Fibroblast of lung (primary cell): ENCODE results near the gene CALU. TPM values are rescaled to one million over a fixed set of nuclear protein-coding genes. Genes with fewer than 3 reads are reported as not detected.

Source experiments
- DNase-seq, 2 donors: peaks; one replicate each; pipeline versions ENCODE4 v3.0.0 to v3.0.0-alpha.2; 2010; ENCODE audit warnings: low read depth in 2 of 2
- H2AFZ ChIP-seq: 2 replicates; pipeline ENCODE4 v1.5.1; 2012; ENCODE audit warnings: low read length, control low read depth, inconsistent platforms
- H3K27ac ChIP-seq: 2 replicates; pipeline ENCODE4 v1.5.1; 2011; ENCODE audit warnings: low read length, control low read depth; ENCODE audit not compliant: insufficient read depth
- H3K27me3 ChIP-seq: 2 replicates; pipeline ENCODE4 v1.5.1; 2011; ENCODE audit warnings: mild to moderate bottlenecking, low read length; ENCODE audit not compliant: control insufficient read depth, insufficient read depth
- H3K36me3 ChIP-seq: 2 replicates; pipeline ENCODE4 v1.5.1; 2011; ENCODE audit warnings: low read length; ENCODE audit not compliant: control insufficient read depth, insufficient read depth
- H3K4me1 ChIP-seq: 2 replicates; pipeline ENCODE4 v1.5.1; 2011; ENCODE audit warnings: low read length; ENCODE audit not compliant: control insufficient read depth, insufficient read depth; ENCODE audit errors: extremely low read depth
- H3K4me2 ChIP-seq: 2 replicates; pipeline ENCODE4 v1.5.1; 2011; ENCODE audit warnings: low read length, control low read depth; ENCODE audit not compliant: insufficient read depth; ENCODE audit errors: extremely low read depth
- H3K4me3 ChIP-seq, 4 experiments: fragments of 200-600 bp in 1 of 4; sonication (generic) in 1 of 4; replicated peaks in 1 of 4; 2 replicates each; pipeline ENCODE4 v1.5.1; 2011 to 2016; ENCODE audit warnings: low read length in 4 of 4, low read depth in 3 of 4, mild to moderate bottlenecking in 3 of 4, control low read depth in 2 of 4, inconsistent platforms in 1 of 4, mixed read lengths in 1 of 4; ENCODE audit not compliant: insufficient read depth in 1 of 4; ENCODE audit errors: control extremely low read depth in 1 of 4
- H3K79me2 ChIP-seq: 2 replicates; pipeline ENCODE4 v1.5.1; 2012; ENCODE audit warnings: mild to moderate bottlenecking, low read length, inconsistent platforms; ENCODE audit not compliant: control insufficient read depth, insufficient read depth
- H3K9ac ChIP-seq: 2 replicates; pipeline ENCODE4 v1.5.1; 2011; ENCODE audit warnings: mild to moderate bottlenecking, low read length, control low read depth; ENCODE audit not compliant: insufficient read depth
- H3K9me3 ChIP-seq: 2 replicates; pipeline ENCODE4 v1.5.1; 2012; ENCODE audit warnings: low read depth, low read length; ENCODE audit not compliant: control insufficient read depth, insufficient read depth
- H4K20me1 ChIP-seq: 2 replicates; pipeline ENCODE4 v1.5.1; 2011; ENCODE audit warnings: low read length; ENCODE audit not compliant: control insufficient read depth, insufficient read depth; ENCODE audit errors: extremely low read depth
- CTCF ChIP-seq, 2 donors: IDR thresholded peaks in 1 of 2; conservative IDR thresholded peaks in 1 of 2; 1 replicate in 1 of 2; 2 replicates in 1 of 2; pipeline ENCODE4 v1.5.1; 2011 to 2012; ENCODE audit warnings: low read length in 2 of 2, control low read depth in 1 of 2, inconsistent platforms in 1 of 2, low read depth in 1 of 2, mild to moderate bottlenecking in 1 of 2
- EZH2 ChIP-seq: IDR thresholded peaks from 2 replicates; pipeline ENCODE4 v1.5.1; 2012; ENCODE audit warnings: low read length, control low read depth, mild to moderate bottlenecking; ENCODE audit errors: missing control alignments
- polyA plus RNA-seq, 2 donors: library from polyadenylated mRNA; depleted of rRNA in 1 of 2; stranded (reverse) in 1 of 2; unstranded in 1 of 2; fragments of >200 nt; gene quantifications; 2 replicates each; pipeline ENCODE4 v1.2.1, GENCODE V29; 2011 to 2012; ENCODE audit warnings: missing spikeins in 1 of 2
- total RNA-seq: library from RNA; depleted of rRNA; stranded (reverse); fragments of >200 nt; gene quantifications from 2 replicates; pipeline ENCODE4 v1.2.1, GENCODE V29; 2014

The CALU gene
- total and polyA plus RNA-seq, 2 donors (not counting 1 experiment from before 2014, with no cell fraction given): 636 to 1,372 TPM

GRCh38 chr7:128699196-128699712 lies 39.9 kb upstream of the CALU start:
- no peak overlapping the region for H3K4me3 ChIP-seq

GRCh38 chr7:128699895-128700294 lies 39.3 kb upstream of the CALU start:
- H3K4me2 ChIP-seq: no peak overlapping the region
- H3K4me3 ChIP-seq: no peak overlapping the region
- H3K36me3 ChIP-seq: no peaks in the 10 kb centered on the region
- no peaks in the 10 kb centered on the region for H3K9me3 ChIP-seq
- no peaks in the 10 kb centered on the region for H4K20me1 ChIP-seq
- no peak overlapping the region for H3K9ac ChIP-seq
- H3K4me1 ChIP-seq: no peaks in the 10 kb centered on the region
- H3K27me3 ChIP-seq: no peaks in the 10 kb centered on the region
- TF ChIP-seq EZH2 (no peak), CTCF (conservative IDR thresholded peaks at IDR 0.05 in 1 of 2, IDR thresholded peaks at IDR 0.05 in 1 of 2; ENCODE audit: low read depth in 1 of 2, low read length in 2 of 2) (no peak)
- no peaks in the 10 kb centered on the region for H3K79me2 ChIP-seq
- no peak overlapping the region for H2AFZ ChIP-seq
- H3K27ac ChIP-seq: no peak overlapping the region
- no peak for DNase-seq

More at GRCh38 chr7:128699196-128699712, 39.9 kb upstream of the CALU start:
- Histone ChIP-seq H3K27ac (no peak overlapping the region), H3K79me2 (no peaks in the 10 kb centered on the region), H3K27me3 (no peaks in the 10 kb centered on the region), H3K9me3 (no peaks in the 10 kb centered on the region), H3K9ac (no peak overlapping the region), H3K36me3 (no peaks in the 10 kb centered on the region), H3K4me1 (no peaks in the 10 kb centered on the region), H2AFZ (no peak overlapping the region), H4K20me1 (no peaks in the 10 kb centered on the region), H3K4me2 (no peak overlapping the region)
- DNase-seq: no peak
- TF ChIP-seq CTCF (conservative IDR thresholded peaks at IDR 0.05 in 1 of 2, IDR thresholded peaks at IDR 0.05 in 1 of 2; ENCODE audit: low read depth in 1 of 2, low read length in 2 of 2): no peak
- no peak for TF ChIP-seq EZH2

GRCh38 chr7:128701062-128701785 lies 37.9 kb upstream of the CALU start:
- TF ChIP-seq CTCF (conservative IDR thresholded peaks at IDR 0.05 in 1 of 2, IDR thresholded peaks at IDR 0.05 in 1 of 2; ENCODE audit: low read depth in 1 of 2, low read length in 2 of 2): no peak
- TF ChIP-seq EZH2: no peak
- Histone ChIP-seq H3K27me3 (no peaks in the 10 kb centered on the region), H2AFZ (no peak overlapping the region), H3K9me3 (no peaks in the 10 kb centered on the region), H3K4me1 (no peaks in the 10 kb centered on the region), H3K4me2 (no peak overlapping the region), H3K4me3 (no peak overlapping the region), H3K36me3 (no peaks in the 10 kb centered on the region), H4K20me1 (no peaks in the 10 kb centered on the region), H3K27ac (no peak overlapping the region), H3K79me2 (no peaks in the 10 kb centered on the region), H3K9ac (no peak overlapping the region)
- DNase-seq: no peak
